Muscle of leg (tissue), 11 donors: ENCODE data around the gene GPX5. TPM values are rescaled to one million over a fixed set of nuclear protein-coding genes. Genes with fewer than 3 reads are reported as not detected.
A peak's percentile ranks its signal among the peaks of the same experiment; 100 is the strongest.
"Not testable (repeated sequence)": the region's sequence is repeated elsewhere in the genome, so short reads cannot be mapped to it uniquely, and the experiment has no call there.

ENCODE experiments used
- DNase-seq: peaks from one replicate; pipeline ENCODE4 v3.0.0; 2013
- H3K27ac ChIP-seq: one replicate; pipeline ENCODE4 v1.5.1; 2013; ENCODE audit warnings: mild to moderate bottlenecking, low read length, control low read depth
- H3K27me3 ChIP-seq: one replicate; pipeline ENCODE4 v1.6.1; 2013; ENCODE audit warnings: low read length; ENCODE audit not compliant: control insufficient read depth, insufficient read depth
- H3K36me3 ChIP-seq: one replicate; pipeline ENCODE4 v1.6.1; 2013; ENCODE audit warnings: low read length; ENCODE audit not compliant: control insufficient read depth, insufficient read depth
- H3K4me1 ChIP-seq: one replicate; pipeline ENCODE4 v1.6.1; 2013; ENCODE audit warnings: low read length; ENCODE audit not compliant: control insufficient read depth, insufficient read depth
- H3K4me3 ChIP-seq: one replicate; pipeline ENCODE4 v1.5.1; 2013; ENCODE audit warnings: low read length, control low read depth
- H3K9me3 ChIP-seq: replicated peaks from 2 replicates; pipeline ENCODE4 v1.6.1; 2013; ENCODE audit warnings: low read depth, low read length; ENCODE audit not compliant: control insufficient read depth
- WGBS: methylation state at CpG from one replicate; pipeline ENCODE4 v1.1.5; 2013; ENCODE audit warnings: missing lambda C conversion rate; ENCODE audit not compliant: insufficient coverage; 5-methylcytosine and 5-hydroxymethylcytosine counted together
- polyA plus RNA-seq, 8 donors: library from polyadenylated mRNA; unstranded; fragments of 120-200 nt; gene quantifications; one replicate each; pipeline versions ENCODE4 v1.2.1 to v1.2.3, GENCODE V29; 2013; ENCODE audit warnings: inconsistent platforms in 1 of 8, low replicate concordance in 1 of 8; ENCODE audit not compliant: insufficient read length in 8 of 8, insufficient read depth in 1 of 8
- total RNA-seq: library from RNA; stranded (reverse); fragments of 120-200 nt; gene quantifications from one replicate; pipeline ENCODE4 v1.2.4, GENCODE V29; 2013

Gene GPX5
- total and polyA plus RNA-seq, 9 donors: not detected

- not testable (repeated sequence) for H3K36me3 ChIP-seq, H3K27me3 ChIP-seq
- WGBS: 94% methylated on average over 8 of the region's 8 CpGs
Measured at GRCh38 chr6:28512387-28512786, 13.3 kb upstream of the GPX5 start.

GRCh38 chr6:28515676-28516075 is 10.0 kb upstream of the GPX5 start, which contains the start of gene GPX6:
TSS of gene GPX6 (minus strand) at chr6:28515793. CDS start at chr6:28515743, 50 bp downstream.
- Histone ChIP-seq H3K36me3 (no peaks in the 10 kb centered on the region), H3K4me3 (no peak within 1 kb of the TSS), H3K9me3 (no peaks in the 10 kb centered on the region), H3K27me3 (peaks cover 4% of the 10 kb centered on the region), H3K4me1 (no peaks in the 10 kb centered on the region), H3K27ac (no peak within 1 kb of the TSS)
- 45% methylated on average over 2 of the region's 4 CpGs for WGBS
- no peak for DNase-seq

More at GRCh38 chr6:28512387-28512786, 13.3 kb upstream of the GPX5 start:
- H3K4me3 ChIP-seq, H3K9me3 ChIP-seq, DNase-seq, H3K4me1 ChIP-seq, H3K27ac ChIP-seq: not testable (repeated sequence)

DNA sequence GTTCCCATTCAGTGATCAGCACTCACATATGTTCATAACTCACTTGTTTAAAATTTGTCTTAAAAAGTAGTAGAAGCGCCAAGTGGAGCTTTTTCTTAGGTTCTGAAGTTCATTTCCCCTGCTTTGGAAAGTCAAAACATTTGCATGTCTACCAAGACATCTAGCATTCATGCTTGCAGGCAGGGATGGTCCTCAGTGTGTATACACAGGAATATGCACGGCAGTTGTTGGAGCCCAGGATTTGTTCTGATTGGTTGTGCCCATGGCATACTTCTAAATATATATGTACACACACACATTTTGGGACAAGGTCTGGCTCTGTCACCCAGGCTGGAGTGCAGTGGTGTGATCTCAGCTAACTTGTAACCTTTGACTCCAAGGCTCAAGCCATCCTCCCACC is 7.7 kb upstream of the GPX5 start:
- no CpG with 5 or more reads among the region's 2 CpGs for WGBS
- Histone ChIP-seq H3K27ac (no peak overlapping the region), H3K36me3 (no peaks in the 10 kb centered on the region), H3K4me3 (no peak overlapping the region), H3K4me1 (no peaks in the 10 kb centered on the region), H3K27me3 (peaks cover 4% of the 10 kb centered on the region), H3K9me3 (no peaks in the 10 kb centered on the region)
- no peak for DNase-seq

DNA sequence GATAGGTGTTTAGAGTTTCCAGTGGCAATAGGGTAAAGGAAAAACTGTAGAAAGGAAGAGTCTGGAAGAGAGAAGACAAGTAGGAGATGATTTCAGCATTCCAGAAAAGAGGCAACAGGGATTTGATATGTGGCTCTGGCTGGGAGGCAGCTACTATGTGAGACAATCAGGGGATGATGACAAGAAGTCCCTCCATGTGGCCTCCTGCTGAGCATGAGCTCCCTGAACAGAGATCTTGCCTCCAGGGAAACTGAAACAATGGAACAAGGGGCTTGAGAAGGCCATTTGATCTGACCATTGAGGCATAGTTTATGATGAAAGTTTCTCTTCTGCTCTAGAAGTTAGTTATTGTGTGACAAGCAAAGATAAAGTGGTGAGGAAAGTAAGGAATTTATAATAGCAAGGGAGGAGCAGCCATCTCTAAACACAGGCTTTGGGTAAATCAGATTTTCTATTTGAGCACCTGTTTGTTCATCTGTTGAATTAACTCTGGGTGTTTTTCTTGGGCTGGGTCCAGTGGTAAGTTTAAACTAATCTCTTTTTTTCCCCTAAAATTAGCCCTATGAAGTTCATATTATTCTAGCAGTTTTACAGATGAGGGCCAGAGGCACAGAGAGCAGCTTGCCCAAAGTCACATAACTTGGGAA is 3.0 kb upstream of the GPX5 start:
- DNase-seq: no peak
- H3K4me1 ChIP-seq: no peaks in the 10 kb centered on the region
- H3K27ac ChIP-seq: no peak overlapping the region
- peaks cover 4% of the 10 kb centered on the region for H3K27me3 ChIP-seq
- H3K36me3 ChIP-seq: no peaks in the 10 kb centered on the region
- no peaks in the 10 kb centered on the region for H3K9me3 ChIP-seq
- no peak overlapping the region for H3K4me3 ChIP-seq

DNA sequence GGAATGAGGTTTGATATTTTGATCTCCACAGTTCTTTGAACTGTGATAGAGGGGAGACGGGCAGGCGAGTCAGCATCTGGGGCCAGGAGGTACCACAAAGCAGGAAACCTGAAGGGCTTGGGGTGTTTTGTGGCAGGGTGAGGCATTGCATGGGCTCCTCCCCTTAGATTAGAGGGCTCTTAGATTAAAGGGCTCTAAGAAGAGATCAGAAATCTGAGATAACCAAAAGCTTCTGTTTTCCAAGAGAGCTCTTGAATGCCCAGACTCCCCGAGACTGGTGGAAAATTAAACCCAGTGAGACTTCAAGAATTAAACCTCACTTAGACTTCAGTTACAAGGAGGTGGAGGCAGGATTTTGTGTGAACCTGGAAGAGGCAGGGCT is 2.4 kb upstream of the GPX5 start:
- H3K4me3 ChIP-seq: no peak overlapping the region
- H3K27ac ChIP-seq: no peak overlapping the region
- WGBS: 17% methylated on average over 1 of the region's 3 CpGs
- no peaks in the 10 kb centered on the region for H3K4me1 ChIP-seq
- no peaks in the 10 kb centered on the region for H3K9me3 ChIP-seq
- H3K36me3 ChIP-seq: no peaks in the 10 kb centered on the region
- peaks cover 6% of the 10 kb centered on the region for H3K27me3 ChIP-seq
- no peak for DNase-seq

DNA sequence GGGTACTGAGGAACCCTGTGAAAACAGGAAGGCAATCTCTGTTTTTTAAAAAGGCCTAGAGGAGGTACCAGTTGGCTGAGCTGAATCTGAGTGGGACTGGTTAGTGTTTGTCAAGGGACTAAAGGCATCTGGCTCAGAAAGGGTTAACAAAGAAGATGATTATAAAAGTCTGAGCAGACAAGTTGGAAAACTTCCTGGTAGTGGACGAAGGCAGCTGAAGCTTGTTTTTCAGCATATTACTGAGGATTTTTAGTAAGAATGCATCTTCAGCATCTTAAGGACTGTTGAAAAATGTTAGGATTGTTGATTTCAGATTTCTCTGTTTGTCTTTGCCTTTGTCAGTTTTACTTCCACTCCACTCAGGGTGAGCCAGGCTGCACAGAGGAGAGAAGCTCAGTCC is 5.1 kb downstream of the GPX5 start:
- no peaks in the 10 kb centered on the region for H3K36me3 ChIP-seq
- H3K27me3 ChIP-seq: peaks cover 10% of the 10 kb centered on the region
- DNase-seq: no peak
- no CpG with 5 or more reads among the region's 1 CpG for WGBS
- no peak overlapping the region for H3K4me3 ChIP-seq
- no peaks in the 10 kb centered on the region for H3K9me3 ChIP-seq
- H3K27ac ChIP-seq: no peak overlapping the region
- no peaks in the 10 kb centered on the region for H3K4me1 ChIP-seq

DNA sequence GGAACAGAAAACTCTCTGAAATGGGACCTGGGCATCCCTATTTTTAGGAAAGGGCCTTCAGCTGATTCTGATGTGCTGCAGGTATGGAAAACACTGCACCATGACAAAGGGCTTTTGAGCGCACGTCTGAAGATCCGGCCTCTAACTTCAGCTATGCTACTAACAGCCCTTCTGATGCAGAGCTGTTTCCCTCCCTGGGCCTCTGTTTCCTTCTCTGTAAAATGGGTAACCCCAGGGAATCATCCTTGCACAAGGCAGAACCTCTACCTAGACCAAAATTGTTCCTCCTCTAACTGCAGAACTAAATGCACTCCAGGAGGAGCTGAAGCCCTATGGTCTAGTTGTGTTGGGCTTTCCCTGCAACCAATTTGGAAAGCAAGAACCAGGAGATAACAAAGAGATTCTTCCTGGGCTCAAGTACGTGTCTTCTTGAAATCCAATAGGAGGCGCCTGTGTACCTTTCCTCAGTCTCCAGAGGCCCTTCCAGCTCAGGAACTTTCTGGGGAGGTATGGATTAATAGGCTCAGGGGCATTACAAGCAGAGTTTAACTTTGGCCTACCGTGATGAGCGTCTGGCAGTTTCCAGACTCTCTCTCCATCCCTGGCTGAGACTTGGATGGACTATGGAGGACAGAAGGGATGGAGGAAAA is 5.9 kb downstream of the GPX5 start:
- WGBS: no CpG with 5 or more reads among the region's 7 CpGs
- Histone ChIP-seq H3K4me1 (no peaks in the 10 kb centered on the region), H3K27ac (no peak overlapping the region), H3K36me3 (no peaks in the 10 kb centered on the region), H3K9me3 (no peaks in the 10 kb centered on the region), H3K4me3 (no peak overlapping the region), H3K27me3 (peaks cover 11% of the 10 kb centered on the region)
- no peak for DNase-seq

DNA sequence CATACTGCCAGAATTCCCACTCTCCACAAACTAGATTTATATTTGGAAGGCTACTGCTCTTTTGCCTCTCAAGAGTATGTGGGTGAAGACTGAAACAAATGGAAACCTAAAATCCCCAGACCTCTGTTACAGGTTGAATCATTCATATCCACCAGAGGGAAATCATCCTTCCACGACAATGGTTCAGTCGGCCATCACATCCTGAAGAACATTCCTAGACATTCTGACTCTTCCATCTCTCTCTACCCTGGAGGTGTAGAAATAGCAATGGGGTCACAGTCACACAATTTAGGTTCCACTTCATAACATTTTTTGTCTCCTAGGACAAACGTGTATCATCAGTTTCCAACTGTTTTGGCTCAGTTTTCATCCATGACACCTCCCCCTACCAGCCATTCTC is 8.6 kb downstream of the GPX5 start:
- WGBS: 44% methylated on average over 1 of the region's 3 CpGs
- Histone ChIP-seq H3K4me1 (no peaks in the 10 kb centered on the region), H3K27me3 (peaks cover 22% of the 10 kb centered on the region), H3K4me3 (no peak overlapping the region), H3K36me3 (no peaks in the 10 kb centered on the region), H3K27ac (no peak overlapping the region), H3K9me3 (no peaks in the 10 kb centered on the region)
- no peak for DNase-seq

DNA sequence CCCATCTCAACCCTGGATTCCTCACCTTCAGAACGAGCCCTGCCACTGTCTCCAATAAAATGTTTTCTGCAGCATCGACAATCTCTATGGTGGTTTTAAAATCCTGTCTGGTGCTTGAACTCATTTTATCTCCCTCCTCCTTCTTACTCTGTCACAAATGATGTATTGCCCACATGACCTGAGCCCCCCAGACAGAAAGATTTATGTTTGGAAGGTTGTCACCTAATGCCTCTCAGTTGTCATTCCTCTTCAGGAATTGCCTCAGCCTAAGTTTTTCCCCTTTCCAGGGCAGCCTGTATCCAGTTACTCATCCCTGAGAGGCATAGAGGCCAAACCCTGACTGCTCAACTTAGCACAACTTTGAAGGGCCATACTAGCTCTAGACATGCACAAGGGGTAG is 9.2 kb downstream of the GPX5 start:
- no CpG with 5 or more reads among the region's 2 CpGs for WGBS
- Histone ChIP-seq H3K4me1 (no peaks in the 10 kb centered on the region), H3K36me3 (no peaks in the 10 kb centered on the region), H3K27ac (no peak overlapping the region), H3K9me3 (no peaks in the 10 kb centered on the region), H3K4me3 (no peak overlapping the region), H3K27me3 (peaks cover 20% of the 10 kb centered on the region)
- no peak for DNase-seq

- WGBS: 12% methylated on average over 16 of the region's 18 CpGs
- H3K36me3 ChIP-seq: no peaks in the 10 kb centered on the region
- H3K27ac ChIP-seq: no peak overlapping the region
- peak; percentile 29 for DNase-seq
- peak overlapping the region; percentile 20 for H3K4me3 ChIP-seq
- H3K27me3 ChIP-seq: peaks cover 22% of the 10 kb centered on the region
- no peaks in the 10 kb centered on the region for H3K9me3 ChIP-seq
- no peaks in the 10 kb centered on the region for H3K4me1 ChIP-seq
Measured at GRCh38 chr6:28537065-28537464, 11.4 kb downstream of the GPX5 start.
